T47D (cell line): ENCODE data around the gene KLHDC8A.
"Not testable (repeated sequence)": the region's sequence is repeated elsewhere in the genome, so short reads cannot be mapped to it uniquely, and the experiment has no call there.

ENCODE experiments used
- DNase-seq, 2 experiments: peaks; one replicate each; pipeline versions ENCODE4 v3.0.0 to v3.0.0-alpha.2; 2011 to 2012; ENCODE audit warnings: low read depth in 1 of 2, low spot score in 1 of 2
- JUND ChIP-seq: IDR thresholded peaks from 2 replicates; pipeline ENCODE4 v1.6.1; 2012; ENCODE audit warnings: low read depth
- in situ Hi-C: cut with HindIII; loops from 2 replicates; pipeline ENCODE4 v1.10.0; 2016; ENCODE audit warnings: low sequenced_read_pairs, low pct_unique_long_range_greater_than_20kb

KLHDC8A gene

GRCh38 chr1:205379056-205379455, 22.3 kb upstream of the KLHDC8A start:
- no peak for DNase-seq
- in situ Hi-C loops, result no loop called here
- no peak for TF ChIP-seq JUND

- in situ Hi-C loops, result no loop called here
- TF ChIP-seq JUND, result no peak
- DNase-seq, result no peak
Measured at GRCh38 chr1:205377355-205377754, 20.6 kb upstream of the KLHDC8A start.

DNA sequence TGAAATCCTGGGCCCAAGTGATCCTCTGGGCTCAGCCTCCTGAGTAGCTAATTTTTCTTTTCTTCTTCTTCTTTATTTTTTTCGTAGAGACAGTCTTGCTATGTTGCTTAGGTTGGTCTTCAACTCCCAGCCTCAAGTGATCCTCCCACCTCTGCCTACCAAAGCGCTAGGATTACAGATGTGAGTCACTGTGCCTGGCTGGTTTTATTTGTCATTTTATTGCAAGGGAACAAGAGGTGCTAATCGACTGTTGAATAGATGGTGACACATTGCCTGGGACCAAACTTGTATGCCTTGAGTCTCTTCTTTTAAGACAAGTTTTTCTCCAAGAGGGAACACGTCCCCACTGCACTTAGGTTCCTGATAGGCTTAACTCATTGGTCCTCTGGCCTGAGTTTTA, 20.0 kb upstream of the KLHDC8A start:
- no peak for TF ChIP-seq JUND
- no peak for DNase-seq
- in situ Hi-C loops, result no loop called here

- TF ChIP-seq JUND, result no peak
- in situ Hi-C loops, result no loop called here
- DNase-seq, result peak; percentile 63 to 74
Measured at GRCh38 chr1:205375835-205376545, 19.3 kb upstream of the KLHDC8A start.

- in situ Hi-C loops, result no loop called here
- DNase-seq, result no peak
- no peak for TF ChIP-seq JUND
Measured at GRCh38 chr1:205374210-205375078, 17.7 kb upstream of the KLHDC8A start.

DNA sequence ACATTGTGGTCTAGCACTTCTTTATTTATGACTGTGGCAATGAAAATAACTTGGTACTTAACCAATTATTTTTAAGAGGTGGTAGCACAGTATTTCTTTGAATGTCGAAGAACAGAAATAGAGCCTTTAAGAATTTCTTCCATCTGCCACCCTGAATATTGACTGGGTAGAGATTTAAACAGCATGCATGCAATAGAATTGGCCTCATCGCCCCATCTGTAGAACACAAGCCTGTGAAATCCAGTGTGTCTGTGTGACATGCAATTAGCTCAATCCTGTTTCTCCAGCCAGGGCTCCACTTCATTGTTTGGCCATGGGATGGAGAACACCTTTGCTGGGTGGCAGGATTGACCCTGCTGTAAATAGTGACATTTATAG, 17.1 kb upstream of the KLHDC8A start:
- DNase-seq, result peak in 1 of 2 experiments; percentile 60
- TF ChIP-seq JUND, result no peak

DNA sequence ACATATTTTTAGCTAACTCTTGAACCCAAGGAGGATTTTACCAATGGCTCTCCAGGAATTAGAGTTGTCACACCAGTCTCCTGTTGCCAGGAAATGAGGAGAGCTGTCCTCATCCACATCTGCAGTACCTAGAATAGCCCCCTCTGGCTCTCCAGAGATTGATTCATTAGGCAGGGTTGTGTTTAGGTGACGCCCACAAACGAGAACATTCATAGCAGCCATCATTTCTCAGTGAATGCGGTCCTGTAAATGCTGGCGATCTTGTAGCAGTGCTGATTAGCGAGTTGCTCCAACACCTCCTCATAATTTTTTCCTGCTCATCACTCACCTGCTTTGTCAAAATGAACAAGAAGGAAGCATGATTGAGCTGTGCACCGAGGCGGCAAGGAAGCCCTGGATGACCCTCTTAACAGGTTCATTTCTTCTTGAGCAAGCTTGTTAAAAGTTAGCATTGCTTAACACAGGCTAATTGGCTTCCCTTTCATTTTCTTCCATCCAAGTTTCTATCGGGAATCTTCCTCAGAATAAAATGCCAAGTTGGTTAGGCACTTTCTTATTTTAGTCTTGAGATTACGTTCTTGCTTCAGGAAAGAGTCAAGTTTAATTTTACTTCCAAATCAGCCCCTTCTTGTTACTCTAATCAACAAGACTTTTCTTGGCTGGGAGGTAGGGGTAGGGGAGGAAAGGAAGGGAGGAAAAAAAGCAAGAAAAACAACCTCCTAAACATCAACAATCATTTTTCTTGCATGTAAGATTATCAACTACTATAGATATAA, 16.5 kb upstream of the KLHDC8A start:
- no peak for TF ChIP-seq JUND
- DNase-seq, result no peak
- in situ Hi-C loops, result no loop called here

More for the DNA sequence above, 17.1 kb upstream of the KLHDC8A start:
- in situ Hi-C loops, result no loop called here

- no peak for DNase-seq
- no peak for TF ChIP-seq JUND
Measured at GRCh38 chr1:205371871-205372660, 15.3 kb upstream of the KLHDC8A start.

GRCh38 chr1:205370780-205371179, 14.1 kb upstream of the KLHDC8A start:
- DNase-seq, result no peak
- no peak for TF ChIP-seq JUND
- in situ Hi-C loops, result no loop called here

More at GRCh38 chr1:205371871-205372660, 15.3 kb upstream of the KLHDC8A start:
- in situ Hi-C loops, result no loop called here

GRCh38 chr1:205369701-205370123, 13.0 kb upstream of the KLHDC8A start:
- no peak for TF ChIP-seq JUND
- in situ Hi-C loops, result no loop called here
- no peak for DNase-seq

DNA sequence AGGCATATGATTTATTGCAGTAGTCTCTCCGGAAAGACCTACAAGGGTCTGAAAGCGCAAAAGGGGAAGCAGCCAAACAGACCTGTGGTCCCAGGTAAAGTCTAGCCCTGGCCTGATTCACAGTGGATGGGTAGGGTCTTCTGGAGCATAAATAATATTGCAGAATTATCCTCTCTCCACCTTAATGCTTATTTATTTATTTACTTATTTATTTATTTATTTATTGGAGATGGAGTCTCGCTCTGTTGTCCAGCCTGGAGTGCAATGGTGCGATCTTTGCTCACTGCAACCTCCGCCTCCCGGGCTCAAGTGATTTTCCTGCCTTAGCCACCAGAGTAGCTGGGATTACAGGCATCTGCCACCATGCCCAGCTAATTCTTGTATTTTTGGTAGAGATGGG, 11.8 kb upstream of the KLHDC8A start:
- in situ Hi-C loops, result no loop called here
- no peak for DNase-seq
- no peak for TF ChIP-seq JUND

- DNase-seq, result no peak
- in situ Hi-C loops, result no loop called here
- TF ChIP-seq JUND, result no peak
Measured at GRCh38 chr1:205365945-205366463, 9.3 kb upstream of the KLHDC8A start.

GRCh38 chr1:205365086-205365485, 8.4 kb upstream of the KLHDC8A start:
- in situ Hi-C loops, DNase-seq: not testable (repeated sequence)
